Right lobe of liver (tissue), 6 donors: ENCODE data around the gene CORO2B. TPM values are rescaled to one million over a fixed set of nuclear protein-coding genes. Genes with fewer than 3 reads are reported as not detected.

ENCODE experiments used
- ATAC-seq, 4 donors: fragments of 200-7000 bp; cut with Tn5 transposase; one replicate each; pipeline ENCODE4 v1.9.1; 2020; ENCODE audit warnings: mild to moderate bottlenecking in 4 of 4, moderate library complexity in 4 of 4
- DNase-seq, 3 donors: peaks; one replicate each; pipeline ENCODE4 v3.0.0-alpha.2; 2020
- H3K27ac ChIP-seq, 3 donors: fragments of 200-600 bp; one replicate each; pipeline ENCODE4 v1.8.0; 2022
- H3K27me3 ChIP-seq, 2 donors: fragments of 200-600 bp; one replicate each; pipeline ENCODE4 v1.8.0; 2022
- H3K36me3 ChIP-seq, 4 donors: fragments of 200-600 bp; sonication (generic) in 1 of 4; one replicate each; pipeline versions ENCODE4 v1.5.1 to v1.8.0; 2017 to 2022; ENCODE audit warnings: control low read depth in 1 of 4
- H3K4me1 ChIP-seq, 4 donors: fragments of 200-600 bp; sonication (generic) in 1 of 4; one replicate each; pipeline versions ENCODE4 v1.5.1 to v1.8.0; 2017 to 2022; ENCODE audit warnings: control low read depth in 1 of 4
- H3K4me3 ChIP-seq, 3 donors: fragments of 200-600 bp; one replicate each; pipeline ENCODE4 v1.8.0; 2022
- H3K9me3 ChIP-seq, 4 donors: fragments of 200-600 bp; sonication (generic) in 1 of 4; one replicate each; pipeline versions ENCODE4 v1.5.1 to v1.8.0; 2017 to 2022; ENCODE audit warnings: control low read depth in 1 of 4
- CTCF ChIP-seq, 4 donors: fragments of 200-600 bp in 3 of 4; fragments of 450-650 bp in 1 of 4; IDR thresholded peaks; one replicate each; pipeline versions ENCODE4 v1.5.1 to v1.8.0; 2016 to 2022; ENCODE audit warnings: antibody characterized with exemption in 4 of 4, mild to moderate bottlenecking in 2 of 4
- POLR2A ChIP-seq: fragments of 450-650 bp; IDR thresholded peaks from one replicate; pipeline ENCODE4 v1.6.1; 2017; ENCODE audit warnings: antibody characterized with exemption, mild to moderate bottlenecking
- WGBS: methylation state at CpG from one replicate; pipeline ENCODE4 v1.1.6; 2018; ENCODE audit warnings: low coverage, low lambda C conversion rate; ENCODE audit not compliant: insufficient coverage; ENCODE audit errors: missing lambda C conversion rate; 5-methylcytosine and 5-hydroxymethylcytosine counted together
- intact Hi-C, 2 donors: fragments of 100-400 bp; cut with DNase I; formaldehyde crosslinking; loops; one replicate each; pipeline versions ENCODE4 v1.11.2 to v1.14.1; 2022
- total RNA-seq, 6 experiments: library from RNA; depleted of rRNA in 2 of 6; stranded (reverse); fragments of >200 nt in 2 of 6; fragmentation: NEBNext Ultra II Directional in 3 of 6; extraction: Animal tissue kit (Norgen Biotek cat#: 25700) in 3 of 6; gene quantifications; one replicate each; pipeline versions ENCODE4 v1.1.0 to v1.2.4, GENCODE V29; 2016 to 2023
- donor health status: DM: no; HTN: yes; CAD: no.
- donor health status: DM: no; HTN: no; CAD: no.
- donor health status: DM: no; HTN: no; CAD: no.
- donor health status: DM: no; HTN: yes; CAD: no.
- donor health status: DM: no; HTN: yes; CAD: no.

Gene CORO2B
- total RNA-seq, 6 experiments from 2014 or later, result 0.18 to 0.68 (median 0.41) TPM

- no peak for ATAC-seq
- intact Hi-C loops, result no loop called here
- no peak for TF ChIP-seq POLR2A
- TF ChIP-seq CTCF (IDR thresholded peaks at IDR 0.05), result no peak
- 76% methylated on average over 7 of the region's 12 CpGs for WGBS
- no peak for DNase-seq
- no peak overlapping the region for H3K27ac ChIP-seq
- no peaks in the 10 kb centered on the region for H3K27me3 ChIP-seq
- no peak overlapping the region for H3K4me3 ChIP-seq
- H3K9me3 ChIP-seq, result no peaks in the 10 kb centered on the region
- H3K4me1 ChIP-seq, result no peaks in the 10 kb centered on the region
- H3K36me3 ChIP-seq, result no peaks in the 10 kb centered on the region
Observed at GRCh38 chr15:68699124-68699880, 120.5 kb downstream of the CORO2B start.

GRCh38 chr15:68699881-68700454 is 121.2 kb downstream of the CORO2B start:
- Histone ChIP-seq H3K4me1 (no peaks in the 10 kb centered on the region), H3K36me3 (no peaks in the 10 kb centered on the region), H3K9me3 (no peaks in the 10 kb centered on the region), H3K4me3 (no peak overlapping the region), H3K27ac (no peak overlapping the region), H3K27me3 (no peaks in the 10 kb centered on the region)
- no peak for DNase-seq
- WGBS, result 33% methylated on average over 5 of the region's 12 CpGs
- ATAC-seq, result peak in 2 of 4 donors; percentile 7 to 25
- intact Hi-C loops, result no loop called here
- TF ChIP-seq CTCF (IDR thresholded peaks at IDR 0.05), result no peak
- no peak for TF ChIP-seq POLR2A

GRCh38 chr15:68700455-68701123 is 121.8 kb downstream of the CORO2B start:
- no peak for TF ChIP-seq POLR2A
- no peak for TF ChIP-seq CTCF (IDR thresholded peaks at IDR 0.05)
- WGBS, result 34% methylated on average over 9 of the region's 19 CpGs
- no peaks in the 10 kb centered on the region for H3K9me3 ChIP-seq
- H3K4me1 ChIP-seq, result no peaks in the 10 kb centered on the region
- H3K27ac ChIP-seq, result no peak overlapping the region
- no peaks in the 10 kb centered on the region for H3K36me3 ChIP-seq
- intact Hi-C loops, result no loop called here
- DNase-seq (no peak), ATAC-seq (peak; percentile 42 to 64 (median 50))
- H3K4me3 ChIP-seq, result no peak overlapping the region
- no peaks in the 10 kb centered on the region for H3K27me3 ChIP-seq

GRCh38 chr15:68701886-68702285 is 123.1 kb downstream of the CORO2B start:
- no peak for TF ChIP-seq CTCF (IDR thresholded peaks at IDR 0.05)
- TF ChIP-seq POLR2A, result no peak
- Histone ChIP-seq H3K36me3 (no peaks in the 10 kb centered on the region), H3K9me3 (no peaks in the 10 kb centered on the region), H3K4me3 (no peak overlapping the region), H3K27ac (no peak overlapping the region), H3K4me1 (no peaks in the 10 kb centered on the region), H3K27me3 (no peaks in the 10 kb centered on the region)
- ATAC-seq, result no peak
- intact Hi-C loops, result no loop called here
- 83% methylated on average over 4 of the region's 6 CpGs for WGBS
- DNase-seq, result no peak
